Measurements from ENCODE around the gene MKS1. TPM values are rescaled to one million over a fixed set of nuclear protein-coding genes. Genes with fewer than 3 reads are reported as not detected.
A peak's percentile ranks its signal among the peaks of the same experiment; 100 is the strongest.

The MKS1 gene
- total RNA-seq, 1 donor from 2014 or later = 27.8 TPM

DNA sequence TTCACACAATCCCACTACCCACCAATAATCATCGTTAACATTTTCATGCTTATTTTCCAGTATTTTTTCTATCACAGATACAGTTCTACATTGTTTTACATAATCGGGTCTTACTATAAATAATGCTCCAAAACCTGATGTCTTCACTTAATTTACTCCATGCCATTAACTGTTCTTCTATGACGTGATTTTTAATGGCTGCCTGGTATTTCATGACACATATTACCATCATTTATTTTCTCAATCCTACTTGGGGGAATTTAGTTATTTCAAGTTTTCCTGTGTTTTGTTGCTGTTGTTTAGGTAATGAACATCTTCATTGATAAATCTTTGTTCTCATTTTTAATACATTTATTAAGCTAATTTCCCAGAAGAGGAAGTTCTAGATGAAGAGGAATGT lies 34.0 kb upstream of the MKS1 start:
- TF ChIP-seq, protein P1, sequence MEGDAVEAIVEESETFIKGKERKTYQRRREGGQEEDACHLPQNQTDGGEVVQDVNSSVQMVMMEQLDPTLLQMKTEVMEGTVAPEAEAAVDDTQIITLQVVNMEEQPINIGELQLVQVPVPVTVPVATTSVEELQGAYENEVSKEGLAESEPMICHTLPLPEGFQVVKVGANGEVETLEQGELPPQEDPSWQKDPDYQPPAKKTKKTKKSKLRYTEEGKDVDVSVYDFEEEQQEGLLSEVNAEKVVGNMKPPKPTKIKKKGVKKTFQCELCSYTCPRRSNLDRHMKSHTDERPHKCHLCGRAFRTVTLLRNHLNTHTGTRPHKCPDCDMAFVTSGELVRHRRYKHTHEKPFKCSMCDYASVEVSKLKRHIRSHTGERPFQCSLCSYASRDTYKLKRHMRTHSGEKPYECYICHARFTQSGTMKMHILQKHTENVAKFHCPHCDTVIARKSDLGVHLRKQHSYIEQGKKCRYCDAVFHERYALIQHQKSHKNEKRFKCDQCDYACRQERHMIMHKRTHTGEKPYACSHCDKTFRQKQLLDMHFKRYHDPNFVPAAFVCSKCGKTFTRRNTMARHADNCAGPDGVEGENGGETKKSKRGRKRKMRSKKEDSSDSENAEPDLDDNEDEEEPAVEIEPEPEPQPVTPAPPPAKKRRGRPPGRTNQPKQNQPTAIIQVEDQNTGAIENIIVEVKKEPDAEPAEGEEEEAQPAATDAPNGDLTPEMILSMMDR (IDR thresholded peaks at IDR 0.05; ENCODE audit: unreplicated experiment) = no peak
- H3K9me3 Mint-ChIP-seq (ENCODE audit: unreplicated experiment) = no peaks in the 10 kb centered on the region
- H3K4me3 Mint-ChIP-seq (ENCODE audit: unreplicated experiment) = no peak overlapping the region
- H3K27ac Mint-ChIP-seq (ENCODE audit: unreplicated experiment) = no peak overlapping the region
- peaks cover 17% of the 10 kb centered on the region for H3K27me3 Mint-ChIP-seq (ENCODE audit: unreplicated experiment)
- no peaks in the 10 kb centered on the region for H3K36me3 Mint-ChIP-seq (ENCODE audit: low read depth, unreplicated experiment)
- no peaks in the 10 kb centered on the region for H3K4me1 Mint-ChIP-seq (ENCODE audit: unreplicated experiment)
- DNase-seq (ENCODE audit: low spot score) = no peak

DNA sequence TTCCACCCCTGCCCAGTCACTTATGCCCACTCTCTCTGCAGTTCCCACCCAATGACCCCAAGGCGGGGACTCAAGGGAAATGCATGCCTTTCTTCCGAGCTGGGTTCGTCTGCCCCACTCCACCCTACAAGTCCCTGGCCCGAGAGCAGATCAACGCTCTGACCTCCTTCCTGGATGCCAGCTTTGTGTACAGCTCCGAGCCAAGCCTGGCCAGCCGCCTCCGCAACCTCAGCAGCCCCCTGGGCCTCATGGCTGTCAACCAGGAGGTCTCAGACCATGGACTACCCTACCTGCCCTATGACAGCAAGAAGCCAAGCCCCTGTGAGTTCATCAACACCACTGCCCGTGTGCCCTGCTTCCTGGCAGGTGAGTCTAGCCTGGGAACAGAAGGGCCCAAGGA lies 33.1 kb upstream of the MKS1 start:
- H3K4me1 Mint-ChIP-seq (ENCODE audit: unreplicated experiment) = peaks cover 7% of the 10 kb centered on the region
- no peak for DNase-seq (ENCODE audit: low spot score)
- no peaks in the 10 kb centered on the region for H3K36me3 Mint-ChIP-seq (ENCODE audit: low read depth, unreplicated experiment)
- TF ChIP-seq, protein P1 (IDR thresholded peaks at IDR 0.05; ENCODE audit: unreplicated experiment) = no peak
- H3K9me3 Mint-ChIP-seq (ENCODE audit: unreplicated experiment) = no peaks in the 10 kb centered on the region
- H3K27me3 Mint-ChIP-seq (ENCODE audit: unreplicated experiment) = peaks cover 16% of the 10 kb centered on the region
- no peak overlapping the region for H3K4me3 Mint-ChIP-seq (ENCODE audit: unreplicated experiment)
- no peak overlapping the region for H3K27ac Mint-ChIP-seq (ENCODE audit: unreplicated experiment)

DNA sequence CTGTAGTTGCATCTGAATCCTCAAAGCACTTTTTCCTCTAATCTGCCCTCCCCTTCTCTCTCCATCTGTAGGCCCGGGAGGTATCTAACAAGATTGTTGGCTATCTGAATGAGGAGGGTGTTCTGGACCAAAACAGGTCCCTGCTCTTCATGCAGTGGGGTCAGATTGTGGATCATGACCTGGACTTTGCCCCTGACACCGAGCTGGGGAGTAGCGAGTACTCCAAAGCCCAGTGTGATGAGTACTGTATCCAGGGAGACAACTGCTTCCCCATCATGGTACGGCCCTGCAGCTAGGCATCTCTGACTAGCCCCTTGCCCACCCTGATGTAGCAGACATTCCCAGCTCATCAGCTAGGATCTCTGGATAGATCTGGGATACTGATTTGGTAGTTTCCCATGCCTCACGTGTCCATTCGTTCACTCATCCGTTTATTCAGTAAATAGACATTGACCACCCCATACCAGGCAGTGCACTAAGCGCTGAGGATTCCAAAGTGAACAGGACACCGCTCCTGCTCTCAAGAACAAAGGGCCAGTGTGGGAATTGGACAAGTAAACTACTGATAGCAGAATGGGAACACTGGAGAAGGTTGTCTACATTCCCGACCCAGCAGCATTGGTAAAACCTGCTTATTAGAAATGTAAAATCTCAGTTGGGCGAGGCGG lies 31.4 kb upstream of the MKS1 start:
- Mint-ChIP-seq H3K4me3 (ENCODE audit: unreplicated experiment) (peak overlapping the region; percentile 67), H3K9me3 (ENCODE audit: unreplicated experiment) (no peaks in the 10 kb centered on the region), H3K36me3 (ENCODE audit: low read depth, unreplicated experiment) (no peaks in the 10 kb centered on the region), H3K27ac (ENCODE audit: unreplicated experiment) (no peak overlapping the region), H3K27me3 (ENCODE audit: unreplicated experiment) (peaks cover 15% of the 10 kb centered on the region), H3K4me1 (ENCODE audit: unreplicated experiment) (peaks cover 7% of the 10 kb centered on the region)
- no peak for DNase-seq (ENCODE audit: low spot score)
- TF ChIP-seq, protein P1 (IDR thresholded peaks at IDR 0.05; ENCODE audit: unreplicated experiment) = no peak

DNA sequence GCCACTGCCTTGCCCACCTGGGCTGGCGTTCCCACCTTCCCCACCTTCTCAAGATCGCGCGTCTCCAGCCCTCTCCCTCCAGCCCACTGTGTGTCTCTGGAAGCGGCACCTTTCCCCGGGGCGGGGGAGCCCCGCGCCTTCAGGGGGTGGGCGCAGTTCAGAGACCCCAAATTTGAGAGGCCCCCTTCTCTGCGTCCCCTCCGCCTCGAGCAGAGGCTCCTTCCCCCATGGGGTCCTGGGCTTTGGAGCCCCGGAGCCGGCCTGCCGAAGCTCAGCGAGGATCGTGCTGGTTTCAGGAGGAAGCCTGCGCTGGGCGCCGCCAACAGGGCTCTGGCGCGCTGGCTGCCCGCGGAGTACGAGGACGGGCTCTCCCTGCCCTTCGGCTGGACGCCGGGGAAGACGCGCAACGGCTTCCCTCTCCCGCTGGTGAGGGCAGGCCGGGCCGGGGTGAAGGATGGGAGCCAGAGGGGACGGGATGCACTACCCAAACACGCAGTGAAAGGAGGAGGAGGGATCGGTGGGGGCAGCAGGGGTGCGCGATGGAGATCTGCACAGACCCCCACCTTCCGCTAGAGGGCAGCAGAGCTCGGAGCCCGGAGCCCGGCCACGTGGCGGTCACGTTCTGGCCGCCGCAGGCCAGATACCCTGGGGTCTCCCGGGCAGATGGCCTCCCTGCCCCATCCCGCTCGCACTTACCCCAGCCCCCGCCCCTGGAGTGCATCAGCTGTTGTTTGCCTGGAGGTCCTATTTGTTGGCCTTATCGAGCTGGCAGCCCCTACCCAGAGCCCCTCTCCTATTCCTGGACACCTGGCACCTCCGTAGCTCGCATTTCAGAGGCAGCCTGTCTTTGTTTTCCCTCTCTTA lies 30.4 kb upstream of the MKS1 start:
- TF ChIP-seq, protein P1 (IDR thresholded peaks at IDR 0.05; ENCODE audit: unreplicated experiment) = peak; percentile 95
- DNase-seq (ENCODE audit: low spot score) = peak; percentile 82
- peaks cover 16% of the 10 kb centered on the region for H3K27me3 Mint-ChIP-seq (ENCODE audit: unreplicated experiment)
- H3K36me3 Mint-ChIP-seq (ENCODE audit: low read depth, unreplicated experiment) = no peaks in the 10 kb centered on the region
- peak overlapping the region; percentile 67 for H3K4me3 Mint-ChIP-seq (ENCODE audit: unreplicated experiment)
- H3K27ac Mint-ChIP-seq (ENCODE audit: unreplicated experiment) = no peak overlapping the region
- H3K9me3 Mint-ChIP-seq (ENCODE audit: unreplicated experiment) = no peaks in the 10 kb centered on the region
- peaks cover 7% of the 10 kb centered on the region for H3K4me1 Mint-ChIP-seq (ENCODE audit: unreplicated experiment)

DNA sequence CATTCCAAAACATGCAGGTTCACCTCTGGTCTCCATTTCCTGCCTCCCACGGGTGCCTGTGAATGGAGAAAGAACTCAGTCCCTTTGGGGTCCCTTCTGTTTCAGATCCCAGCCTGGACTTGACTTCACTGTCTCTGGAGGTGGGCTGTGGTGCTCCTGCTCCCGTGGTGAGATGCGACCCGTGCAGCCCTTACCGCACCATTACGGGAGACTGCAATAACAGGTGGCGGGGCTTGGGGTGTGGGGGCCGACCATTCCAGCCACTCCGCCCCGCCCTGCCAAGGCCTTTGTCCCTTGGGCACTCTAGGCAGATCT lies 29.9 kb upstream of the MKS1 start:
- Mint-ChIP-seq H3K36me3 (ENCODE audit: low read depth, unreplicated experiment) (no peaks in the 10 kb centered on the region), H3K4me1 (ENCODE audit: unreplicated experiment) (peaks cover 10% of the 10 kb centered on the region), H3K27ac (ENCODE audit: unreplicated experiment) (no peak overlapping the region), H3K9me3 (ENCODE audit: unreplicated experiment) (no peaks in the 10 kb centered on the region), H3K27me3 (ENCODE audit: unreplicated experiment) (peaks cover 16% of the 10 kb centered on the region), H3K4me3 (ENCODE audit: unreplicated experiment) (no peak overlapping the region)
- TF ChIP-seq, protein P1 (IDR thresholded peaks at IDR 0.05; ENCODE audit: unreplicated experiment) = no peak
- no peak for DNase-seq (ENCODE audit: low spot score)

All from endothelial cell (in vitro differentiated cells).